PFSK-1 (cell line): ENCODE measurements around the gene IRAK1BP1.

ENCODE experiments used
- FOXP2 ChIP-seq: optimal IDR thresholded peaks from 2 replicates; pipeline ENCODE3; 2011; ENCODE audit warnings: borderline replicate concordance, control low read depth, inconsistent platforms; ENCODE audit not compliant: insufficient read depth; ENCODE audit errors: extremely low read length, extremely low read depth
- POLR2AphosphoS5 ChIP-seq: IDR thresholded peaks from 2 replicates; pipeline ENCODE4 v1.6.1; 2012; ENCODE audit warnings: low read depth, mild to moderate bottlenecking, control low read depth, low read length, moderate library complexity
- SIN3A ChIP-seq: IDR thresholded peaks from 2 replicates; pipeline ENCODE4 v1.6.1; 2012; ENCODE audit warnings: mild to moderate bottlenecking, low read length, moderate library complexity, borderline replicate concordance; ENCODE audit not compliant: insufficient read depth
- TAF1 ChIP-seq: IDR thresholded peaks from 2 replicates; pipeline ENCODE4 v1.6.1; 2012; ENCODE audit warnings: low read length, control low read depth, borderline replicate concordance; ENCODE audit not compliant: insufficient read depth
- TF ChIP-seq, protein P1 (sequence below), 2 experiments: IDR thresholded peaks; 2 replicates each; pipeline versions ENCODE4 v1.6.1 to v1.8.0; 2011 to 2012; ENCODE audit warnings: low read depth in 2 of 2, low read length in 2 of 2, control low read depth in 1 of 2, inconsistent platforms in 1 of 2, mild to moderate bottlenecking in 1 of 2, moderate library complexity in 1 of 2; ENCODE audit not compliant: insufficient read depth in 1 of 2

Gene IRAK1BP1

DNA sequence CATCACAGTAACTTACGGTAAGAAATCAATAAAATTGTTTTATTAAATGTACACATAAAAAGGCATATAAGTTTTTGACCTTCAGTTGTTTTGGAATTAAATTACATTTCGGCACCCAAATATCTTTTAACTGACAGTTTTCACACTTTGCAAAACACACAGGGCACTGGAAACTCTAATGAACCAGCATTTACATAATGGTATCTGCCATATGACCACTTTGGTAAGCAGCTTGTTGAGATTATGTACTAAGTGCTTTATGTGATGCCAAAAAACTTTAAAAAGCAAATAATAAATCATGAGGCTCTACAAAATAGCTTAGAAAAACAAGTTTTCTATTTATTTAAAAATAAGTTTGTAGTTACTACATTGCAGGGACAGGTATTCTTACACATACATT lies 68.2 kb downstream of the IRAK1BP1 start:
- TF ChIP-seq SIN3A (no peak), TAF1 (no peak), FOXP2 (no peak), POLR2AphosphoS5 (no peak)
- TF ChIP-seq, protein P1, sequence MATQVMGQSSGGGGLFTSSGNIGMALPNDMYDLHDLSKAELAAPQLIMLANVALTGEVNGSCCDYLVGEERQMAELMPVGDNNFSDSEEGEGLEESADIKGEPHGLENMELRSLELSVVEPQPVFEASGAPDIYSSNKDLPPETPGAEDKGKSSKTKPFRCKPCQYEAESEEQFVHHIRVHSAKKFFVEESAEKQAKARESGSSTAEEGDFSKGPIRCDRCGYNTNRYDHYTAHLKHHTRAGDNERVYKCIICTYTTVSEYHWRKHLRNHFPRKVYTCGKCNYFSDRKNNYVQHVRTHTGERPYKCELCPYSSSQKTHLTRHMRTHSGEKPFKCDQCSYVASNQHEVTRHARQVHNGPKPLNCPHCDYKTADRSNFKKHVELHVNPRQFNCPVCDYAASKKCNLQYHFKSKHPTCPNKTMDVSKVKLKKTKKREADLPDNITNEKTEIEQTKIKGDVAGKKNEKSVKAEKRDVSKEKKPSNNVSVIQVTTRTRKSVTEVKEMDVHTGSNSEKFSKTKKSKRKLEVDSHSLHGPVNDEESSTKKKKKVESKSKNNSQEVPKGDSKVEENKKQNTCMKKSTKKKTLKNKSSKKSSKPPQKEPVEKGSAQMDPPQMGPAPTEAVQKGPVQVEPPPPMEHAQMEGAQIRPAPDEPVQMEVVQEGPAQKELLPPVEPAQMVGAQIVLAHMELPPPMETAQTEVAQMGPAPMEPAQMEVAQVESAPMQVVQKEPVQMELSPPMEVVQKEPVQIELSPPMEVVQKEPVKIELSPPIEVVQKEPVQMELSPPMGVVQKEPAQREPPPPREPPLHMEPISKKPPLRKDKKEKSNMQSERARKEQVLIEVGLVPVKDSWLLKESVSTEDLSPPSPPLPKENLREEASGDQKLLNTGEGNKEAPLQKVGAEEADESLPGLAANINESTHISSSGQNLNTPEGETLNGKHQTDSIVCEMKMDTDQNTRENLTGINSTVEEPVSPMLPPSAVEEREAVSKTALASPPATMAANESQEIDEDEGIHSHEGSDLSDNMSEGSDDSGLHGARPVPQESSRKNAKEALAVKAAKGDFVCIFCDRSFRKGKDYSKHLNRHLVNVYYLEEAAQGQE (IDR thresholded peaks at IDR 0.05; ENCODE audit: insufficient read depth in 1 of 2, low read depth in 2 of 2, low read length in 2 of 2): no peak

DNA sequence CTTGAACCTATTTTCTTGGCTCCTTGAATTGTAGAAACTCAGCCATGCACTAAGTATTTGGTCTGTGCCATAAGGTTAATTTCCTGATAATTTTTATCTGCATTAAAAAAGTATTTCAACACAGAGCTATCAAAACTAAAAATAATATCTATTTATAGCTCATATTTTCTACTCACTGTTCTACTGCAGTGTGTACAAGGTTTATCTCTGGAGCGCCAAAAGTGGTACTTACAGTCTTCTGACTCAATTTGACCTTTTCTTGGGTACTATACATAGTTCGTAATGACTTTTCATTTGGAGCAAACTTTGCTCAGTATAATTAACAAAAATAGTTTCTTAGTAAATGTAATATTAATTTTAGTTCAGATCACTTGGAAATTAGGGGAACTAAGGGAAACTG lies 69.2 kb downstream of the IRAK1BP1 start:
- TF ChIP-seq SIN3A (no peak), TAF1 (no peak), POLR2AphosphoS5 (no peak), FOXP2 (no peak)
- TF ChIP-seq, protein P1 (IDR thresholded peaks at IDR 0.05; ENCODE audit: insufficient read depth in 1 of 2, low read depth in 2 of 2, low read length in 2 of 2): no peak

DNA sequence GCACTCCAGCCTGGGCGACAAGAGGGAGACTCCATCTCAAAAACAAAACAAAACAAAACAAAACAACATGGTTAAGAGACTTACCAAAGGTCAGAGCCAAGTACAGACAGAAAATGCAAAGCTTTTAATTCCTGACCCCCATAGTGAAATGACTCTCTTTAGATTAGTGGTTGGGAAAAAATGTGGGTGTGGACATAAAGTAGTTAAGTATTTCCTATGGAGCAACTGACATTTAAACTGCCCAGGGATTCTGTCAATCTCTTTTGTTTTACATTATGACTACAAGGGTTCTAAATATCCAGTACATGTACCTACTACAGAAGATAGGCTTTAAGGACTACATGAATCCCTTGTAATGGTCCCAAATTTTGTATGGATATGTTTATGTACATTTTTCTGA lies 75.1 kb downstream of the IRAK1BP1 start:
- TF ChIP-seq, protein P1 (IDR thresholded peaks at IDR 0.05; ENCODE audit: insufficient read depth in 1 of 2, low read depth in 2 of 2, low read length in 2 of 2): no peak
- TF ChIP-seq SIN3A (no peak), POLR2AphosphoS5 (no peak), FOXP2 (no peak), TAF1 (no peak)

DNA sequence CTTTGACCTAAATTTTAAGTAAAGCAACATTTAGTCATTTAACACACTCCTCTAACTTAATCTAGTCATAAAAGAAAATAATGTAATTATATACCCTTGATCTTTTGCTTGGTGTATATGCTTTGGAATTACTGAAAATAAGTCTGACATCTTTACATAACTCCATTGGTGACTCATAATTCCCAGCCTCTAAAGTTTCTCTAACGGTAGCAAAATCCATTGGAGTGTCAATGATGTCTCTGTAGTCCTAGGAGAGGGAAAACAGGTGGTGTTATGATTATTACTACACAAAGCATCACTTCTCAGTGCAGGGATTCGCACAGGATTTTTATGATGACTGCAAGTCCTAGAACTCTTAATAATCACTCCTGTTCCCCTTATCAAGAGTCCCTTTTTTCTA lies 80.2 kb downstream of the IRAK1BP1 start:
- TF ChIP-seq FOXP2: no peak
- TF ChIP-seq, protein P1 (IDR thresholded peaks at IDR 0.05; ENCODE audit: insufficient read depth in 1 of 2, low read depth in 2 of 2, low read length in 2 of 2): no peak

DNA sequence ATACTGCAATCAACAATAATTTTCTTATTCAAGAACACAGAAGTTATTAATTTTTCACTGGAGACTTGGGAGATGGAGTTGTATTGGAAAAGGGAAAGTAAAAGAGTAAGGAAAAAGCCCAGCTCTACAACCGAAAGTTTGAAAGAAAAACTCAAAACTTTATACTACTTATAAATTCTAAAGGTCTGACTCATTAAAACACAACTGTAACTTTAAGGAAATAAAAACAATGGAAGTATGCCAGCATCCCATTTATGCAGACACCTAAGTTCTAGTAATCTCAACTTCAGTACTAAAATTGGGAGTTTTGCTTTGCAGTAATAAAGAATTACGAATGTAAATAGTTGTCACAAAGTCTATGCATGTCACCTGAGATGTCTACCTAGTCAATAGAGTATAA lies 80.6 kb downstream of the IRAK1BP1 start:
- TF ChIP-seq FOXP2 (no peak), TAF1 (no peak)

DNA sequence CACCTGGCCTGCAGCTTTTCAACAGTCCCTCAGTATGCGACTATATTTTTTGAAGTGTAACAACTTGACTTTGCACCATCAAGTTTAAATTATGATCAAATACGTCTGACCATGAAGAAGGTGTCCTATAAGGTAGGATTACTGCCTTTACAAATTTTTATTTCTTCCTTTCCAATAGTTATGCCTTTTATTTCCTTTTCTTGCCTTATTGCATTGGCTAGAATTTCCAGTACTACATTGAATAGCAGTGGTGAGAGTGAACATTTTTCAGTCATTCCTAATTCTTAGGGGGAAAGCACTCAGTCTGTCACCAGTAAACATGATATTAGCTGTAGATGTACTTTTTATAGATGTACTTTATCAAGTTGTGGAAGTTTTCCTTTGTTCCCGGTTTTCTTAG lies 81.4 kb downstream of the IRAK1BP1 start:
- TF ChIP-seq, protein P1 (IDR thresholded peaks at IDR 0.05; ENCODE audit: insufficient read depth in 1 of 2, low read depth in 2 of 2, low read length in 2 of 2): no peak
- TF ChIP-seq TAF1: no peak
- no peak for TF ChIP-seq SIN3A
- TF ChIP-seq FOXP2: no peak
